Upper lobe of right lung (tissue), 1 donor: ENCODE data around the gene PHLPP1. TPM values are rescaled to one million over a fixed set of nuclear protein-coding genes. Genes with fewer than 3 reads are reported as not detected.

Experiments used
- ATAC-seq: fragments of 200-7000 bp; cut with Tn5 transposase; one replicate; pipeline ENCODE4 v1.9.1; 2020; ENCODE audit warnings: mild to moderate bottlenecking, moderate library complexity
- DNase-seq: peaks from one replicate; pipeline ENCODE4 v3.0.0-alpha.2; 2020
- H3K27ac ChIP-seq: fragments of 200-600 bp; one replicate; pipeline ENCODE4 v1.8.0; 2022
- H3K27me3 ChIP-seq: fragments of 200-600 bp; one replicate; pipeline ENCODE4 v1.8.0; 2022; ENCODE audit warnings: mild to moderate bottlenecking
- H3K36me3 ChIP-seq: fragments of 200-600 bp; one replicate; pipeline ENCODE4 v1.8.0; 2022
- H3K4me1 ChIP-seq: fragments of 200-600 bp; one replicate; pipeline ENCODE4 v1.8.0; 2022
- H3K4me3 ChIP-seq: fragments of 200-600 bp; one replicate; pipeline ENCODE4 v1.8.0; 2022; ENCODE audit warnings: mild to moderate bottlenecking
- H3K9me3 ChIP-seq: fragments of 200-600 bp; one replicate; pipeline ENCODE4 v1.8.0; 2022
- CTCF ChIP-seq: fragments of 200-600 bp; IDR thresholded peaks from one replicate; pipeline ENCODE4 v1.8.0; 2022; ENCODE audit warnings: antibody characterized with exemption
- intact Hi-C: fragments of 100-400 bp; cut with DNase I; formaldehyde crosslinking; loops from one replicate; pipeline ENCODE4 v1.11.0; 2022
- total RNA-seq: library from RNA; stranded (reverse); fragmentation: NEBNext Ultra II Directional; extraction: Animal tissue kit (Norgen Biotek cat#: 25700); gene quantifications from one replicate; pipeline ENCODE4 v1.2.1, GENCODE V29; 2021
- donor health status: DM: no; HTN: yes; CAD: no; lungs with severe emphysema.

The PHLPP1 gene
- total RNA-seq, 1 donor from 2014 or later: 11.9 TPM

GRCh38 chr18:62795813-62796212, 80.5 kb downstream of the PHLPP1 start:
- no peaks in the 10 kb centered on the region for H3K27me3 ChIP-seq
- H3K27ac ChIP-seq: no peak overlapping the region
- intact Hi-C loops: no loop called here
- no peaks in the 10 kb centered on the region for H3K36me3 ChIP-seq
- ATAC-seq (no peak), DNase-seq (no peak)
- TF ChIP-seq CTCF: no peak
- H3K4me3 ChIP-seq: no peak overlapping the region
- no peaks in the 10 kb centered on the region for H3K4me1 ChIP-seq
- H3K9me3 ChIP-seq: no peaks in the 10 kb centered on the region

GRCh38 chr18:62796216-62796621, 80.9 kb downstream of the PHLPP1 start:
- no peak for ATAC-seq
- TF ChIP-seq CTCF: no peak
- Histone ChIP-seq H3K4me3 (no peak overlapping the region), H3K9me3 (no peaks in the 10 kb centered on the region), H3K4me1 (no peaks in the 10 kb centered on the region), H3K27ac (no peak overlapping the region), H3K36me3 (no peaks in the 10 kb centered on the region), H3K27me3 (no peaks in the 10 kb centered on the region)
- intact Hi-C loops: no loop called here
- DNase-seq: no peak

GRCh38 chr18:62797329-62797728, 82.0 kb downstream of the PHLPP1 start:
- intact Hi-C loops: no loop called here
- Histone ChIP-seq H3K9me3 (no peaks in the 10 kb centered on the region), H3K27me3 (no peaks in the 10 kb centered on the region), H3K36me3 (no peaks in the 10 kb centered on the region), H3K4me3 (no peak overlapping the region), H3K27ac (no peak overlapping the region), H3K4me1 (no peaks in the 10 kb centered on the region)
- TF ChIP-seq CTCF: no peak
- DNase-seq: no peak
- ATAC-seq: peak; percentile 53

GRCh38 chr18:62799977-62800376, 84.6 kb downstream of the PHLPP1 start:
- no peak for TF ChIP-seq CTCF
- Histone ChIP-seq H3K4me1 (no peaks in the 10 kb centered on the region), H3K36me3 (no peaks in the 10 kb centered on the region), H3K27ac (no peak overlapping the region), H3K27me3 (no peaks in the 10 kb centered on the region), H3K4me3 (no peak overlapping the region), H3K9me3 (no peaks in the 10 kb centered on the region)
- intact Hi-C loops: no loop called here
- peak; percentile 30 for ATAC-seq
- no peak for DNase-seq

- Histone ChIP-seq H3K27me3 (no peaks in the 10 kb centered on the region), H3K4me1 (no peaks in the 10 kb centered on the region), H3K27ac (no peak overlapping the region), H3K36me3 (no peaks in the 10 kb centered on the region), H3K4me3 (no peak overlapping the region), H3K9me3 (no peaks in the 10 kb centered on the region)
- intact Hi-C loops: no loop called here
- TF ChIP-seq CTCF: no peak
- ATAC-seq (no peak), DNase-seq (no peak)
Measured at GRCh38 chr18:62802523-62802922, 87.2 kb downstream of the PHLPP1 start.

- H3K4me3 ChIP-seq: no peak overlapping the region
- peak; percentile 47 for ATAC-seq
- no peaks in the 10 kb centered on the region for H3K9me3 ChIP-seq
- intact Hi-C loops: no loop called here
- H3K4me1 ChIP-seq: no peaks in the 10 kb centered on the region
- no peak for DNase-seq
- H3K36me3 ChIP-seq: no peaks in the 10 kb centered on the region
- no peak for TF ChIP-seq CTCF
- no peaks in the 10 kb centered on the region for H3K27me3 ChIP-seq
- H3K27ac ChIP-seq: no peak overlapping the region
Measured at GRCh38 chr18:62807396-62807795, 92.1 kb downstream of the PHLPP1 start.
